ENCODE results near the gene SKAP2. TPM values are rescaled to one million over a fixed set of nuclear protein-coding genes. Genes with fewer than 3 reads are reported as not detected.

SKAP2 gene
- total and polyA plus RNA-seq, 8 donors: 4.6 to 127 (median 9.6) TPM

GRCh38 chr7:26784118-26784517 is 80.3 kb downstream of the SKAP2 start:
- H3K36me3 ChIP-seq: no peaks in the 10 kb centered on the region
- no peaks in the 10 kb centered on the region for H3K27me3 ChIP-seq
- H3K4me3 ChIP-seq: no peak overlapping the region
- no peaks in the 10 kb centered on the region for H3K9me3 ChIP-seq
- H3K4me1 ChIP-seq: no peaks in the 10 kb centered on the region
- intact Hi-C loops (cut with DNase I; ENCODE audit: low total_unique reads): no loop called here
- TF ChIP-seq, protein P1, sequence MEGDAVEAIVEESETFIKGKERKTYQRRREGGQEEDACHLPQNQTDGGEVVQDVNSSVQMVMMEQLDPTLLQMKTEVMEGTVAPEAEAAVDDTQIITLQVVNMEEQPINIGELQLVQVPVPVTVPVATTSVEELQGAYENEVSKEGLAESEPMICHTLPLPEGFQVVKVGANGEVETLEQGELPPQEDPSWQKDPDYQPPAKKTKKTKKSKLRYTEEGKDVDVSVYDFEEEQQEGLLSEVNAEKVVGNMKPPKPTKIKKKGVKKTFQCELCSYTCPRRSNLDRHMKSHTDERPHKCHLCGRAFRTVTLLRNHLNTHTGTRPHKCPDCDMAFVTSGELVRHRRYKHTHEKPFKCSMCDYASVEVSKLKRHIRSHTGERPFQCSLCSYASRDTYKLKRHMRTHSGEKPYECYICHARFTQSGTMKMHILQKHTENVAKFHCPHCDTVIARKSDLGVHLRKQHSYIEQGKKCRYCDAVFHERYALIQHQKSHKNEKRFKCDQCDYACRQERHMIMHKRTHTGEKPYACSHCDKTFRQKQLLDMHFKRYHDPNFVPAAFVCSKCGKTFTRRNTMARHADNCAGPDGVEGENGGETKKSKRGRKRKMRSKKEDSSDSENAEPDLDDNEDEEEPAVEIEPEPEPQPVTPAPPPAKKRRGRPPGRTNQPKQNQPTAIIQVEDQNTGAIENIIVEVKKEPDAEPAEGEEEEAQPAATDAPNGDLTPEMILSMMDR (IDR thresholded peaks at IDR 0.05): no peak
- 57 to 64% (median 59%) methylated on average over 3 of the region's 3 CpGs for WGBS, 5 donors
- H3K27ac ChIP-seq: no peak overlapping the region
- no peak for DNase-seq

GRCh38 chr7:26782501-26782900 is 81.9 kb downstream of the SKAP2 start:
- H3K4me3 ChIP-seq: no peak overlapping the region
- DNase-seq: no peak
- TF ChIP-seq POLR2AphosphoS5 (IDR thresholded peaks at IDR 0.05) (no peak), POLR2A (IDR thresholded peaks at IDR 0.05) (no peak), EP300 (IDR thresholded peaks at IDR 0.05) (no peak)
- TF ChIP-seq, protein P1 (IDR thresholded peaks at IDR 0.05): no peak
- WGBS, 5 donors: 90 to 96% (median 93%) methylated on average over 2 of the region's 2 CpGs
- no peaks in the 10 kb centered on the region for H3K27me3 ChIP-seq
- no peak overlapping the region for H3K27ac ChIP-seq
- no peaks in the 10 kb centered on the region for H3K4me1 ChIP-seq
- intact Hi-C loops (cut with DNase I; ENCODE audit: low total_unique reads): no loop called here
- no peaks in the 10 kb centered on the region for H3K9me3 ChIP-seq
- H3K36me3 ChIP-seq: no peaks in the 10 kb centered on the region

DNA sequence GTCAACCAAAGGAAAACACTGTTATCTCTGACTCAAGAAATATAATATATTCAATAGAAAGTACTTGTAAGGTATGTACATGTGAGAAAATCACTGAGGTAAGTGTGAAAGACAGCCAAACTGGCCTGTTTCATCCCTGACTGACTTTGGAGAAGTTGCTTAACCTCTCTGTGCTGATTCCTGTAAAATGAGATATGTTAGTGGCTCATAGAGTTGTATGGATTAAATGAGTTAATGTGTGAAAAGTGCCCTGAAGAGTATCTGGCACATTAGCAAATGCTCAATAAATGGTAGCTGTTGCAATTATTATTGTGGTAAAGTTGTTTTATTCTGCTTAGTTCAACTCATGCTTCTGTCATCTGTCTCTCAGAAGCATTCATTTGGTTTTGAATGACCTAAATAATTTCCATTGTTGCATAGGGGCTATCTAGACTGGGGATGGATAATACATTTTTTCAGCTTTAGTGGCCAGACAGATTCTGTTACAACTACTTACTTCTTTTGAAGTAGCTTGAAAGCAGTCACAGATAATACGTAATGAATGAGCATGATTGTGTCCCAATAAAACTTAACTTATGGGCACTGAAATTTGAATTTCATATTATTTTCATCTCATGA is 84.3 kb downstream of the SKAP2 start:
- WGBS, 5 donors: 90 to 100% (median 97%) methylated on average over 1 of the region's 1 CpG
- Histone ChIP-seq H3K27me3 (no peaks in the 10 kb centered on the region), H3K4me1 (no peaks in the 10 kb centered on the region), H3K36me3 (no peaks in the 10 kb centered on the region), H3K27ac (no peak overlapping the region), H3K4me3 (no peak overlapping the region), H3K9me3 (no peaks in the 10 kb centered on the region)
- intact Hi-C loops (cut with DNase I; ENCODE audit: low total_unique reads): no loop called here
- DNase-seq: no peak
- TF ChIP-seq POLR2AphosphoS5 (IDR thresholded peaks at IDR 0.05) (no peak), EP300 (IDR thresholded peaks at IDR 0.05) (no peak), POLR2A (IDR thresholded peaks at IDR 0.05) (no peak)
- TF ChIP-seq, protein P1 (IDR thresholded peaks at IDR 0.05): no peak

- no peak for DNase-seq
- TF ChIP-seq POLR2A (IDR thresholded peaks at IDR 0.05): no peak
- Histone ChIP-seq H3K27ac (no peak overlapping the region), H3K27me3 (no peaks in the 10 kb centered on the region), H3K4me3 (no peak overlapping the region), H3K4me1 (no peaks in the 10 kb centered on the region), H3K36me3 (no peaks in the 10 kb centered on the region), H3K9me3 (no peaks in the 10 kb centered on the region)
- intact Hi-C loops (cut with DNase I; ENCODE audit: low total_unique reads): no loop called here
These were observed 87.0 kb downstream of the SKAP2 start for GRCh38 chr7:26777385-26777784.

- Histone ChIP-seq H3K27me3 (no peaks in the 10 kb centered on the region), H3K4me1 (no peaks in the 10 kb centered on the region), H3K36me3 (no peaks in the 10 kb centered on the region), H3K4me3 (no peak overlapping the region), H3K27ac (no peak overlapping the region), H3K9me3 (peaks cover 0 to 4% (median 0%) of the 10 kb centered on the region in 4 donors)
- TF ChIP-seq POLR2A (IDR thresholded peaks at IDR 0.05): no peak
- TF ChIP-seq POLR2AphosphoS5 (IDR thresholded peaks at IDR 0.05): no peak
- TF ChIP-seq, protein P1 (IDR thresholded peaks at IDR 0.05): no peak
- TF ChIP-seq EP300 (IDR thresholded peaks at IDR 0.05): no peak
- intact Hi-C loops (cut with DNase I; ENCODE audit: low total_unique reads): no loop called here
- DNase-seq: no peak
- 72 to 93% (median 82%) methylated on average over 1 of the region's 1 CpG for WGBS, 5 donors
These were observed 103.9 kb downstream of the SKAP2 start for GRCh38 chr7:26760501-26760900.
